Esophagus muscularis mucosa (tissue), 4 donors: ENCODE results near the gene SIGLEC14. TPM values are rescaled to one million over a fixed set of nuclear protein-coding genes. Genes with fewer than 3 reads are reported as not detected.
A peak's percentile ranks its signal among the peaks of the same experiment; 100 is the strongest.

Experiments used
- DNase-seq: peaks from one replicate; pipeline ENCODE4 v3.0.0-alpha.2; 2017; ENCODE audit errors: extremely low spot score
- H3K27ac ChIP-seq, 4 donors: fragments of 200-600 bp; sonication (generic); replicated peaks in 1 of 4; 1 replicate in 3 of 4; 2 replicates in 1 of 4; pipeline ENCODE4 v1.5.1; 2016 to 2019; ENCODE audit warnings: mild to moderate bottlenecking in 1 of 4
- H3K27me3 ChIP-seq, 4 donors: fragments of 200-600 bp; sonication (generic); one replicate each; pipeline versions ENCODE4 v1.5.1 to v1.6.0; 2016 to 2019
- H3K36me3 ChIP-seq, 4 donors: fragments of 200-600 bp; sonication (generic); one replicate each; pipeline ENCODE4 v1.5.1; 2016 to 2019
- H3K4me1 ChIP-seq, 4 donors: fragments of 200-600 bp; sonication (generic); one replicate each; pipeline ENCODE4 v1.5.1; 2016 to 2019
- H3K4me3 ChIP-seq, 4 donors: fragments of 200-600 bp; sonication (generic); 1 replicate in 2 of 4; 2 replicates in 2 of 4; pipeline ENCODE4 v1.5.1; 2016 to 2019; ENCODE audit warnings: mild to moderate bottlenecking in 4 of 4, moderate library complexity in 1 of 4
- H3K9me3 ChIP-seq, 4 donors: fragments of 200-600 bp; sonication (generic); 1 replicate in 3 of 4; 2 replicates in 1 of 4; pipeline ENCODE4 v1.5.1; 2016 to 2019
- EP300 ChIP-seq: sonication (generic); formaldehyde crosslinking; IDR thresholded peaks from one replicate; pipeline ENCODE4 v1.6.1; 2017; ENCODE audit warnings: antibody characterized with exemption
- POLR2A ChIP-seq: fragments of 450-650 bp; IDR thresholded peaks from one replicate; pipeline ENCODE4 v1.6.1; 2017; ENCODE audit warnings: antibody characterized with exemption, moderate library complexity, mild to moderate bottlenecking, low read depth
- POLR2AphosphoS5 ChIP-seq, 2 donors: sonication (generic); formaldehyde crosslinking; IDR thresholded peaks; one replicate each; pipeline ENCODE4 v1.6.1; 2017; ENCODE audit warnings: antibody characterized with exemption in 2 of 2
- WGBS: methylation state at CpG from one replicate; pipeline ENCODE4 v1.1.5; 2018; 5-methylcytosine and 5-hydroxymethylcytosine counted together
- intact Hi-C: fragments of 100-400 bp; cut with DNase I; formaldehyde crosslinking; loops from one replicate; pipeline ENCODE4 v1.15.1; 2023
- total RNA-seq, 4 donors: library from RNA; depleted of rRNA; stranded (reverse); fragments of >200 nt; gene quantifications; one replicate each; pipeline versions ENCODE4 v1.1.0 to v1.2.1, GENCODE V29; 2016
- TF ChIP-seq, protein P1 (sequence below), 3 experiments: fragments of 200-600 bp in 2 of 3; fragments of 450-650 bp in 1 of 3; sonication (generic) in 2 of 3; IDR thresholded peaks; one replicate each; pipeline ENCODE4 v1.5.1; 2017 to 2019; ENCODE audit warnings: antibody characterized with exemption in 3 of 3, mild to moderate bottlenecking in 2 of 3, moderate library complexity in 1 of 3

SIGLEC14 gene
- total RNA-seq, 4 donors from 2014 or later: 2.5 to 9.9 (median 5.0) TPM; not detected in 1

DNA sequence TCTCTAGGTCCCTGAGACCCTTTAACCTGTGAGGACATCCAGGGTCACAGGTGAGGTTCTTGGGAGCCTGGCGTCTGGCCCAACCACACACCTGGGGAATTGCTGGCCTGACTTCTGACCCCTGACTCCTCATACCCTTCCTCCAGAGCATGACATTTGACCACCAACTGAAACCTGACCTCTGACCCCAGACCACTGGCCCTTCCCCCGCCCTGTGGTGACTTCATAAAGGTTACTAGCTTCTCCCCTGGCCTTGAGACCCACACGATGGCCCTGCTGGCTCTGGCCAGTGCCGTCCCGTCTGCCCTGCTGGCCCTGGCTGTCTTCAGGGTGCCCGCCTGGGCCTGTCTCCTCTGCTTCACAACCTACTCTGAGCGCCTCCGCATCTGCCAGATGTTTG, 46.6 kb upstream of the SIGLEC14 start, which contains the start of gene SPACA6:
Gene SPACA6, plus strand, starts transcription at position 71 of the 400 bp plus-strand sequence. Its CDS starts 197 bp downstream, at position 268.
- Histone ChIP-seq H3K4me1 (peaks cover 28 to 53% (median 45%) of the 10 kb centered on the region in 4 donors), H3K4me3 (peak within 1 kb of the TSS; percentile 86 to 100 (median 98)), H3K9me3 (no peaks in the 10 kb centered on the region), H3K27ac (peak within 1 kb of the TSS; percentile 99 to 100 (median 100)), H3K27me3 (no peaks in the 10 kb centered on the region), H3K36me3 (peaks cover 18 to 61% (median 50%) of the 10 kb centered on the region in 4 donors)
- no peak for DNase-seq
- intact Hi-C loops: no loop called here
- no peak for TF ChIP-seq EP300
- TF ChIP-seq POLR2AphosphoS5 (IDR thresholded peaks at IDR 0.05): no peak
- TF ChIP-seq, protein P1, sequence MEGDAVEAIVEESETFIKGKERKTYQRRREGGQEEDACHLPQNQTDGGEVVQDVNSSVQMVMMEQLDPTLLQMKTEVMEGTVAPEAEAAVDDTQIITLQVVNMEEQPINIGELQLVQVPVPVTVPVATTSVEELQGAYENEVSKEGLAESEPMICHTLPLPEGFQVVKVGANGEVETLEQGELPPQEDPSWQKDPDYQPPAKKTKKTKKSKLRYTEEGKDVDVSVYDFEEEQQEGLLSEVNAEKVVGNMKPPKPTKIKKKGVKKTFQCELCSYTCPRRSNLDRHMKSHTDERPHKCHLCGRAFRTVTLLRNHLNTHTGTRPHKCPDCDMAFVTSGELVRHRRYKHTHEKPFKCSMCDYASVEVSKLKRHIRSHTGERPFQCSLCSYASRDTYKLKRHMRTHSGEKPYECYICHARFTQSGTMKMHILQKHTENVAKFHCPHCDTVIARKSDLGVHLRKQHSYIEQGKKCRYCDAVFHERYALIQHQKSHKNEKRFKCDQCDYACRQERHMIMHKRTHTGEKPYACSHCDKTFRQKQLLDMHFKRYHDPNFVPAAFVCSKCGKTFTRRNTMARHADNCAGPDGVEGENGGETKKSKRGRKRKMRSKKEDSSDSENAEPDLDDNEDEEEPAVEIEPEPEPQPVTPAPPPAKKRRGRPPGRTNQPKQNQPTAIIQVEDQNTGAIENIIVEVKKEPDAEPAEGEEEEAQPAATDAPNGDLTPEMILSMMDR (IDR thresholded peaks at IDR 0.05): no peak
- TF ChIP-seq POLR2A: no peak
- 72% methylated on average over 2 of the region's 8 CpGs for WGBS

DNA sequence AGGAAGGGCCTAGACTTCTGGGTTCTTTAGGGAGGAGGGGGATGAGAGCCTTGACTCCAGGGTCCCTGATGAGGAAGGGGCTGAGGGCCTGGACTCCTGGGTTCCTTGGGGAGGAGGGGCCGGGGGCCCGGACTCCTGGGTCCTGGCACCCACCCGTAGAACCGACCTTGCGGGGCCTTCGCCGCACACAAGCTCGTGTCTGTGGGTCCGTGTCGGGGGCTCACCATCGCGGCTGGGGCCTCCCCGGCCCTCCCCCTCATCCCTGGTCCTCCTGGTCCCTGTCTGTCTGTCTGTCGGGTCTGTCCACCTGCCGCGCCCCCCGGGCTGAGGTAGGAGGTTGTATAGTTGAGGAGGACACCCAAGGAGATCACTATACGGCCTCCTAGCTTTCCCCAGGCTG, 45.8 kb upstream of the SIGLEC14 start:
- Histone ChIP-seq H3K36me3 (peaks cover 12 to 53% (median 42%) of the 10 kb centered on the region in 4 donors), H3K9me3 (no peaks in the 10 kb centered on the region), H3K4me1 (peaks cover 36 to 61% (median 53%) of the 10 kb centered on the region in 4 donors), H3K27ac (peak overlapping the region; percentile 99 to 100 (median 100)), H3K4me3 (peak overlapping the region; percentile 86 to 100 (median 98)), H3K27me3 (no peaks in the 10 kb centered on the region)
- TF ChIP-seq POLR2A: no peak
- TF ChIP-seq, protein P1 (IDR thresholded peaks at IDR 0.05): no peak
- no peak for TF ChIP-seq POLR2AphosphoS5 (IDR thresholded peaks at IDR 0.05)
- no peak for TF ChIP-seq EP300
- no CpG with 5 or more reads among the region's 18 CpGs for WGBS
- intact Hi-C loops: no loop called here
- no peak for DNase-seq

DNA sequence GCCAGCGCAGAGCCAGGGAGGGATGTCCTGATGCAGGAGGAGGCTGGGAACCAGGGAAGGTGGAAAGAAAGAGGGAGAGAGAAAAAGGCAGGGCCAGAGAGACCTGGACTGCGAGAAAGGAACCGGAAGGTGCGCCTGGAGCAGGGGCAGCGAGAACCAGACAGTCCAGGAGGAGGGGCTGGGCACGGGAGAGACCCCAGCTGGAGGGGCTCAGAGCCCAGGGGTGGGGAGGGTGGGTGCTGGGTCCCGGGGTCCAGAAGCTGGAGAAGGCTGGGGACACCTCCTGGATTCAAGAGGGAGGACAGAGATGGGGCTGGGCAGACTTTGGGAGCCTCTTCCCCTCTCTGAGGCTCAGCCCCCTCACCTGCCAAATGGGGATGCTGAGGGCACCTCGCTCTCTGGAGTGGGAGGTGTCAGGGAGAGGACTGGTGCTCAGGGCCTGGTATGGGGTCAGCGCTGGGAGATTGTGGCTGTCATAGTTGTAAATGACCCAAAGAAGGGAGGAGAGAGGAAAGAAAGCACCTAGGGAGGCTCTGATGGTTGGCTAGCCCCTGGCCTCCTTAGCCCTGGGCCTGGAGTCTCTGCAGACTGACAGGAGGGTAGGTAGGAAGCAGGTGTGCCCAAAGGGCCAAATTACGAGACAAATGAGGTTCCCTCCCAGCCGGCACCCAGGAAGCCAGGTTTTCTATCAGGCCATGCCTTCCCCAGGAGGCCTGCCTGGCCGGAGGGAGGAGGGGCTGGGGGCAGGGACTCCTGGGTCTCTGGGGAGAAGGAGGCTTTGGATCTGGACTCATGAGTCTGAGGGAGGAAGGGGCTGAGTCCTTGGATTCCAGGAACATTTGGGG, 45.2 kb upstream of the SIGLEC14 start:
- Histone ChIP-seq H3K27ac (peak overlapping the region; percentile 99 to 100 (median 100)), H3K36me3 (peaks cover 12 to 46% (median 36%) of the 10 kb centered on the region in 4 donors), H3K4me3 (peak overlapping the region; percentile 86 to 100 (median 98)), H3K27me3 (no peaks in the 10 kb centered on the region), H3K9me3 (no peaks in the 10 kb centered on the region), H3K4me1 (peaks cover 42 to 68% (median 60%) of the 10 kb centered on the region in 4 donors)
- no peak for TF ChIP-seq POLR2A
- TF ChIP-seq POLR2AphosphoS5 (IDR thresholded peaks at IDR 0.05): no peak
- TF ChIP-seq, protein P1 (IDR thresholded peaks at IDR 0.05): no peak
- TF ChIP-seq EP300: no peak
- WGBS: 20% methylated on average over 12 of the region's 12 CpGs
- peak; percentile 60 for DNase-seq
- intact Hi-C loops: no loop called here

DNA sequence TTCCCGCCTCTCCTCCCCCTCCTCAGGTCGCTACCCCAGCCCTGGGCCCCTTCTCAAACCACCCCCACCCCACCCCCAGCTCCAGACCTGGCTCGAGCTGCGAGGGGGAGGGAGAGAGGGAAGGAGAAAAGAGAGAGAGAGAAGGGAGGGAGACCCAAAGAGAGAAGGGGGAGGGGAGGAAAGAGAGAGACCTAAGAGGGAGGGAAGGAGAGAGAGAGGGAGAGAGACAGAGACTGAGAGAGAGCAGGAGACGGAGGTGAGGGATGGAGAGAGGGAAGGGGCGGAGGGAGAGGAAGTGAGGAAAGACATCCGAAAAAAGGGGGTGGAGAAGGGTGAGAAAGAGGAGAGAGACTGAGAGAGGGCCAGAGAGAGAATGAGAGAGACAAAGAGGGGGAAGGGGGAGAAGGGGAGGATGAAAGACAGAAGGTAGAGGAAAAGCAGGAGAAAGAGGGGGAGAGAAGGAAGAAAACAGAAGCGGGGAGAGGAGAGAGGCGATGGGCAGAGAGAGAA, 44.5 kb upstream of the SIGLEC14 start:
- DNase-seq: no peak
- H3K27ac ChIP-seq: peak overlapping the region; percentile 99 to 100 (median 100)
- peak overlapping the region; percentile 86 to 100 (median 98) for H3K4me3 ChIP-seq
- intact Hi-C loops: no loop called here
- H3K36me3 ChIP-seq: peaks cover 12 to 39% (median 30%) of the 10 kb centered on the region in 4 donors
- TF ChIP-seq POLR2A (no peak), POLR2AphosphoS5 (IDR thresholded peaks at IDR 0.05) (no peak)
- TF ChIP-seq, protein P1 (IDR thresholded peaks at IDR 0.05): no peak
- no peaks in the 10 kb centered on the region for H3K9me3 ChIP-seq
- H3K4me1 ChIP-seq: peaks cover 42 to 70% (median 60%) of the 10 kb centered on the region in 4 donors
- 7% methylated on average over 7 of the region's 9 CpGs for WGBS
- H3K27me3 ChIP-seq: no peaks in the 10 kb centered on the region
